HG03520 (cell line): ENCODE data around the gene CSAD.
"Not testable (repeated sequence)": the region's sequence is repeated elsewhere in the genome, so short reads cannot be mapped to it uniquely, and the experiment has no call there.

Experiments used
- ATAC-seq: cut with Tn5 transposase; IDR thresholded peaks from one replicate; pipeline ENCODE4 v1.9.1; 2021; ENCODE audit warnings: mild to moderate bottlenecking, moderate library complexity; ENCODE audit not compliant: unreplicated experiment

The CSAD gene

GRCh38 chr12:53180931-53181645, 363 bp upstream of the CSAD start:
- peak; percentile 44 for ATAC-seq

DNA sequence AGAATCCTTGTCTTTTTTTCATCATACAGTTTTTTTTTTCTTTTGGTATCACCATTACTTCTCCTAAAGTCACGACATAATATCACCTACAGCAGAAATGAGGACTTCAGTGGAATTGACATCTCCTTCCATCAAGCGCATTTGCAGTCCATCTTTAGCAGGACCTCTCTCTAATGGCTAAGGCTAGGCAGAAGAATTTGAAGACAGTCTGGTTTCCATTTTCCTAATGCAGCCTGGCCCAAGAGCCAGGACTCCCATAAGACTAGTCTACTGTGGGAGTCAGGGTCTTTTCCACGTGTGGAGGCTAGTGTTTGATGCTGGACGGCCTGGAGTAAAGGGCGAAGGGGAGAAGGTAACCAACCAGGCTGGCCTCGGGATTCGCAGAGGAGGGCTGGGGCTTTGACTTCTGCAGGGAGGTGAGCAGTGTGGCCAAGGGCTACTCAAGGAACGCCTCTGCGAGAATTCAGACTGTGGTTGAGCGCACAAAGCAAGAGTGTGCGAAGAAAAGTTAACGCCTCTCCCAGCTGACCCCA, 972 bp downstream of the CSAD start:
- peak; percentile 3 for ATAC-seq

DNA sequence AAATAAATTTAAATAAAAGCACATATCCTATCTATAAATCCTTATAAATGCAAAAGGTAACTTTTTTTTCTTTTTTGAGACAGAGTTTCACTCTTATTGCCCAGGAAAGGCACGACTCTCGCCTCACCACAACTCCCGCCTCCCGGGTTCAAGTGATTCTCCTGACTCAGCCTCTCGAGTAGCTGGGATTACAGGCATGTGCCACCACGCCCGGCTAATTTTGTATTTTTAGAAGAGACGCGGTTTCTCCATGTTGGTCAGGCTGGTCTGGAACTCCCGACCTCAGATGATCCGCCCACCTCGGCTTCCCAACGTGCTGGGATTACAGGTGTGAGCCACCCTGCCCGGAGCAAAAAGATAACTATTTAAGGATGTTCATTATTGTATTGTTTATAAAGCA, 1.9 kb downstream of the CSAD start:
- ATAC-seq = not testable (repeated sequence)

GRCh38 chr12:53177447-53177846, 3.3 kb downstream of the CSAD start:
- ATAC-seq = not testable (repeated sequence)

DNA sequence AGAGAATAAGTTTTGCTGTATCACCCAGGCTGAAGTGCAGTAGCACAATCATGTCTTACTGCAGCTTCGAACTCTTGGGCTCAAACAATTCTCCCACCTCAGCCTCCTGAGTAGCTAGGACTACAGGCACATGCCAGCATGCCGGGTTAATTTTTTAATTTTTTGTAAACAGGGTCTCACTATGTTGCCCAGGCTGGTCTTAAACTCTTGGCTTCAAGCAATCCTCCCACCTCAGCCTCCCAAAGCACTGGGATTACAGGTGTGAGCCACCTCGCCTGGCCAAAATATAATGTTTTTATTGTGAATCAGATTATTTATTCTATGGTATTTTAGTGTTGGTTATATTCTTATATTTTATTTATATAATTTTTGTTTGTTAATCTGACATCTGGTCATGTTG, 4.0 kb downstream of the CSAD start:
- no peak for ATAC-seq

- ATAC-seq = no peak
Measured at GRCh38 chr12:53174881-53175491, 5.7 kb downstream of the CSAD start.

GRCh38 chr12:53173085-53173715, 7.5 kb downstream of the CSAD start:
- no peak for ATAC-seq

- ATAC-seq = no peak
Measured at GRCh38 chr12:53172352-53172751, 8.4 kb downstream of the CSAD start.

- ATAC-seq = no peak
Measured at GRCh38 chr12:53171725-53172329, 8.9 kb downstream of the CSAD start.

- no peak for ATAC-seq
Measured at GRCh38 chr12:53170876-53171724, 9.6 kb downstream of the CSAD start.

DNA sequence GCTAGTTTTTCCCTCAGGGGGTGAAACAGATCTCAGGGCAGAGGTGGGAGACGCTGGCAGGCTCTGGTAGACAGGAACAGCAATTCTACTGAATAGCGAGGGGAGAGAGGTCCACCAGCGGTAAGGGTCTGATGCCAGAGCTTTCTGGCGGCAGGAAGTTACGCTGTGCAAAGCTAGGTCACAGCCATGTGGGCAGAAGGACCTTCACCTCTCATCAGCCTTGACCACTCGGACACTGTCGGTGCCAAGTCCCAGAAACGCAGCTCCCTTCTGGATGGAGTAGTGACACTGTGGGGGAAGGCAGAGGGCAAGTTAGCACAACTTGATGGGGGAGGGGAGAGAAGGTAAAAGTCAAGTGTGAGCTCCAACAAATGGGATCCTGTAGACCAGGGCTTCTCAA, 10.5 kb downstream of the CSAD start:
- ATAC-seq = no peak

DNA sequence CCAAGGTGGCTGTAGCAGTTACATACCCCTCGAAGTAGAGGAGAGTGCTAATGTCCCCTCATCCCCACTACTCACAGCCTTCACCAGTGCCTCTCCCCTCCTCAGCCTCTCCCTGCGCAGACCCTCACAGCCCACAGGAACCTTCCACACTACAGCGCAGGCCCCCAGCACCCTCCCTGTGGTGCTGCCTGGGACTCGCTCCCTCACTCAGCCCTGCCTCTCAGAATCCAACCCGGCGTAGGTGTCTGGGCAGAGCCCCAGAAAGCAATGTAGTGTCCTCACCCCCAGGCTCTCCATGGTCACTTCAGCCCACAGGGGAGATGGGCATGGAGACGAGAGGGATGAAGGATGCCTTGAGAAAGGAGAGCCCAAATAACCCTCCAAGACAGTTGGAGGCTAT, 11.1 kb downstream of the CSAD start:
- ATAC-seq = no peak

DNA sequence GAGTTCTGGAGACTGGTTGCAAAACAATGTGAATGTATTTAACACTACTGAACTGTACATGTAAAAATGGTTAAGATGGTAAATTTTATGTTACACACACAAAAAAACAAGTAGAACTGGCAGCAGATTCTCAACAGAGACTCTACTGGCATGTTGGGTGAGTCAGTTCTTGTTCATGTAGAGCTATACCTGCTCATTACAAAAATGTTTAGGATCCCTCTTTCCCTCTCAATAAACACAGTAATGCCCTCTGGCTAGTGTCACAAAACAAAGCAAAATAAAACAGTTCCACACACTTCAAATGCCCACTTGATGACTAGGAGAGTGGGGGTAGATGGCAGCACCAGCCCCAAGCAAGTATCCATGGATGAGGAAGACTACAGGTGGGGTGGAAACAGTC, 13.9 kb downstream of the CSAD start:
- ATAC-seq = no peak

GRCh38 chr12:53163008-53163407, 17.7 kb downstream of the CSAD start:
- ATAC-seq = not testable (repeated sequence)

DNA sequence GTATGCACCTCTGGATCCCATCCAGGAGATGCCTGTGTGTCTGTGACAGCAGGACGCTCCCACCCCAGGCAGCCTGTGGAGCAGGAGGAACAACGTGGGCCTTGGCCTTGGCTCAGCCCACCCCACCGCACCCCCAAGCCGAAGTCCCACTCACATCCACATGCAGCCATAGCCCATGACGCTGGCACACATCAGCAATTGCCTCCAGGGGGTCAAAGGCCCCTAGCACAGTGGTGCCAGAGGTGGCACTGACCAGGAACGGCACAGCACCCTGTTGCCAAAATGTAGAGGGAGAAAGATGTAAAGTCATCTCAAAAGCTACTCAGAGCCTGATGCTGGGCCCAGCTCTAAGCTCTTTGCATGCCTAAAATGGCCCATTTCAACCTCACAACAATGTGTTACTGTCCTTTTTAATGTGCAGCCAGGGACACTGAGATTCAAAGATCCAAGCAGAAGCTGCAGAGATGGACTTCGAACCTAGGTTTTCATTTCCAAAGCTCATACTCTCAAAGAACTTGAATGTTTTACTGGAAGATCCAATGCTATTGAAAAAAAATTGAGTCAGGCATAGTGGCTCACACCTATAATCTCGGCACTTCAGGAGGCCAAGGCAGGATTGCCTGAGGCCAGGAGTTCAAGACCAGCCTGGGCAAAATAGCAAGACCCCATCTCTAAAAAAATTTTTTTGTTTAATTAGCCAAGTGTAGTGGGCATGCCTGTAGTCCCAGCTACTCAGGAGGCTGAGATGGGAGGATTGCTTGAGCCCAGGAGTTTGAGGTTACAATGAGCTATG, 19.4 kb downstream of the CSAD start:
- no peak for ATAC-seq

- ATAC-seq = no peak
Measured at GRCh38 chr12:53160673-53161072, 20.1 kb downstream of the CSAD start.

DNA sequence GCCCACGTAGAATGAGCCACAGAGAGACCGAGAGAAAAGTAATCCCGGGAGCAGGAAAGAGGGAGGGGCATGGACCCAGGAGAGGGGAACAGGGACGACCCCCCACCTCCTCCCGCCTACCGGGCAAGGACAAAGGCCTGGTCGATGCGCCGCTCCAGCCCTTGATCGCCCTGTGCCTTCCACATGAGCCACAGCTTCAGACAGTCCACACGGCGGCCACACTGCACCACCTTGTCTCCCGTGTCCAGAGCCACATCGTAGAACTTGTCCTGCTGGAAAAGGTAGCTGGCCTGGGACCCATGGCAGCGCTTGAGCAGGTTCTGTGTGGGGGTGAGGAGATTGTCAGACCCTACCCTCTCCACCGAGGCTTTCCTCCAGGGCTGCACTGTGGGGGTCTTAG, 20.7 kb downstream of the CSAD start:
- ATAC-seq = no peak

DNA sequence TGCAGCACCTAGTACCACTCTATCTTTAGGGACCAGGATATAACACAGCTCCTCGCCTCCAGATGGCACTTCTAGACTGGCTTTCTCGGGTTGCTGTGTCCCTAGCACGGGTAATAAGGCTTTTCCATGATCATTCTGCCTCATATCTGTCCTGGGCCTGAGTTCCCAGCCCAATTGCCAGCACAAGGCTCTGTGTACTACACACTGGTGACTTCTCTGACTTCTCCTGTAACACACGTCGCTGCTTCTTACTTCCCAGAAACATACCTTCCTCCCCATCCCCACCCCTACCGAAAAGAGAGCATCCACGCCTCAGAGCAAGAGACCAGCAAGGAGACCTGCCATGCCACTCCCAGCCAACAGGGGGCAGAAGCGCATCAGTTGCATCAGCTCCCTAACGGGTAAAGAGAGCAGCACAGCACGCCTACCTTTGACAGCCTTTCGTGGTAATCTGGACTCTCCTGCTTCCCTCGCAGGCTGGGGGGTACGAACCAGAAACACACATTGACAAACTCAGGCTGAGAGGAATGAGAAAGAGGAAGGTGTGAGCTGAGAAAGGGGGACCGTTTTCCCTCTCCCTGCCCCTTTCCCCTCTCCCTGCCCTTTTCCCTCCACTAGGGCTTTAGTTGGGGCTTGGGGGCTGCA, 21.4 kb downstream of the CSAD start:
- ATAC-seq = peak; percentile 58

DNA sequence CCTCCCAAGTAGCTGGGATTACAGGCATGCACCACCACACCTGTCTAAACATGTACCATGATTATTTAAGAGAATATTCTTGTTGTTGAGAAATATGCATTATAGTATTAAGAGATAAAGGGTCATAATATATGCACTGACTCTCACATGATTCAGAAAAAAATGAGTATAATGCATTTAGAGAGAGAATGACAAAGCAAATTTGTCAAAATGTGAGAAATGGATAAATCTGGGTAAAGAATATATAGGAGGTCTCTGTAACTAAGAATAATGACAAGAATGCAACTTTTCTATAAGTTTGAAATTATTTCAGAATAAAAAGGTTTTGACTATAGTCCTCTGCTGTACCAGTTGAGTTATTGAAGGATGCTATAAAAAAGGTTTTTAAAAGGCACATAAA, 28.3 kb downstream of the CSAD start:
- no peak for ATAC-seq
